Measurements from ENCODE around the gene LRRC8A.
"Not testable (repeated sequence)": the region's sequence is repeated elsewhere in the genome, so short reads cannot be mapped to it uniquely, and the experiment has no call there.

Gene LRRC8A

GRCh38 chr9:128881884-128882676, at the start of gene LRRC8A, which contains the start of gene KYAT1:
LRRC8A (plus strand) TSS chr9:128882133; CDS start chr9:128907165, 25,032 bp downstream.
KYAT1 (minus strand) TSS chr9:128881950; CDS start chr9:128845405, 36,545 bp downstream.
- peak within 1 kb of the TSS; percentile 95 for H3K4me3 Mint-ChIP-seq
- H3K36me3 Mint-ChIP-seq (ENCODE audit: low read depth) = peaks cover 39% of the 10 kb centered on the region
- H3K9me3 Mint-ChIP-seq = no peaks in the 10 kb centered on the region
- peak; percentile 99 for DNase-seq (ENCODE audit: low spot score)
- peaks cover 38% of the 10 kb centered on the region for H3K4me1 Mint-ChIP-seq (ENCODE audit: low read depth)
- H3K27me3 Mint-ChIP-seq (ENCODE audit: low read depth) = no peaks in the 10 kb centered on the region
- H3K27ac Mint-ChIP-seq = peak within 1 kb of the TSS; percentile 96

- Mint-ChIP-seq H3K36me3 (ENCODE audit: low read depth) (peaks cover 12% of the 10 kb centered on the region), H3K9me3 (no peaks in the 10 kb centered on the region), H3K27ac (no peak overlapping the region), H3K4me1 (ENCODE audit: low read depth) (peaks cover 11% of the 10 kb centered on the region), H3K4me3 (no peak overlapping the region), H3K27me3 (ENCODE audit: low read depth) (no peaks in the 10 kb centered on the region)
- no peak for DNase-seq (ENCODE audit: low spot score)
Observed at GRCh38 chr9:128833696-128834095, 48.2 kb upstream of the LRRC8A start.

- Mint-ChIP-seq H3K36me3 (ENCODE audit: low read depth) (peaks cover 9% of the 10 kb centered on the region), H3K9me3 (no peaks in the 10 kb centered on the region), H3K27ac (no peak overlapping the region), H3K27me3 (ENCODE audit: low read depth) (no peaks in the 10 kb centered on the region), H3K4me1 (ENCODE audit: low read depth) (no peaks in the 10 kb centered on the region), H3K4me3 (no peak overlapping the region)
- DNase-seq (ENCODE audit: low spot score) = no peak
Observed at GRCh38 chr9:128835246-128836210, 46.4 kb upstream of the LRRC8A start.

GRCh38 chr9:128836509-128837145, 45.3 kb upstream of the LRRC8A start:
- Mint-ChIP-seq H3K36me3 (ENCODE audit: low read depth) (peaks cover 9% of the 10 kb centered on the region), H3K27ac (no peak overlapping the region), H3K4me3 (no peak overlapping the region), H3K4me1 (ENCODE audit: low read depth) (no peaks in the 10 kb centered on the region), H3K27me3 (ENCODE audit: low read depth) (no peaks in the 10 kb centered on the region), H3K9me3 (no peaks in the 10 kb centered on the region)
- DNase-seq (ENCODE audit: low spot score) = no peak

- H3K27ac Mint-ChIP-seq = no peak overlapping the region
- no peaks in the 10 kb centered on the region for H3K9me3 Mint-ChIP-seq
- H3K27me3 Mint-ChIP-seq (ENCODE audit: low read depth) = no peaks in the 10 kb centered on the region
- H3K4me3 Mint-ChIP-seq = no peak overlapping the region
- peaks cover 8% of the 10 kb centered on the region for H3K36me3 Mint-ChIP-seq (ENCODE audit: low read depth)
- no peaks in the 10 kb centered on the region for H3K4me1 Mint-ChIP-seq (ENCODE audit: low read depth)
- DNase-seq (ENCODE audit: low spot score) = no peak
Observed at GRCh38 chr9:128838338-128838737, 43.6 kb upstream of the LRRC8A start.

- H3K36me3 Mint-ChIP-seq (ENCODE audit: low read depth) = peaks cover 8% of the 10 kb centered on the region
- no peaks in the 10 kb centered on the region for H3K9me3 Mint-ChIP-seq
- no peaks in the 10 kb centered on the region for H3K27me3 Mint-ChIP-seq (ENCODE audit: low read depth)
- no peak for DNase-seq (ENCODE audit: low spot score)
- no peak overlapping the region for H3K27ac Mint-ChIP-seq
- no peaks in the 10 kb centered on the region for H3K4me1 Mint-ChIP-seq (ENCODE audit: low read depth)
- no peak overlapping the region for H3K4me3 Mint-ChIP-seq
Observed at GRCh38 chr9:128840524-128840923, 41.4 kb upstream of the LRRC8A start.

- no peak for DNase-seq (ENCODE audit: low spot score)
- Mint-ChIP-seq H3K36me3 (ENCODE audit: low read depth) (peaks cover 8% of the 10 kb centered on the region), H3K4me3 (no peak overlapping the region), H3K27me3 (ENCODE audit: low read depth) (no peaks in the 10 kb centered on the region), H3K4me1 (ENCODE audit: low read depth) (no peaks in the 10 kb centered on the region), H3K9me3 (no peaks in the 10 kb centered on the region), H3K27ac (no peak overlapping the region)
Observed at GRCh38 chr9:128841694-128842492, 40.0 kb upstream of the LRRC8A start.

GRCh38 chr9:128843171-128843570, 38.8 kb upstream of the LRRC8A start:
- not testable (repeated sequence) for H3K27ac Mint-ChIP-seq; DNase-seq (ENCODE audit: low spot score); H3K4me1 Mint-ChIP-seq (ENCODE audit: low read depth); H3K4me3 Mint-ChIP-seq; H3K9me3 Mint-ChIP-seq; H3K27me3 Mint-ChIP-seq (ENCODE audit: low read depth)
- peaks cover 13% of the 10 kb centered on the region for H3K36me3 Mint-ChIP-seq (ENCODE audit: low read depth)

GRCh38 chr9:128845186-128845931, 36.6 kb upstream of the LRRC8A start:
- H3K9me3 Mint-ChIP-seq = peaks cover 13% of the 10 kb centered on the region
- H3K27me3 Mint-ChIP-seq (ENCODE audit: low read depth) = no peaks in the 10 kb centered on the region
- DNase-seq (ENCODE audit: low spot score) = no peak
- H3K27ac Mint-ChIP-seq = no peak overlapping the region
- no peak overlapping the region for H3K4me3 Mint-ChIP-seq
- H3K4me1 Mint-ChIP-seq (ENCODE audit: low read depth) = no peaks in the 10 kb centered on the region
- peaks cover 15% of the 10 kb centered on the region for H3K36me3 Mint-ChIP-seq (ENCODE audit: low read depth)

- no peaks in the 10 kb centered on the region for H3K4me1 Mint-ChIP-seq (ENCODE audit: low read depth)
- H3K27ac Mint-ChIP-seq = no peak overlapping the region
- no peak for DNase-seq (ENCODE audit: low spot score)
- H3K27me3 Mint-ChIP-seq (ENCODE audit: low read depth) = no peaks in the 10 kb centered on the region
- peaks cover 26% of the 10 kb centered on the region for H3K9me3 Mint-ChIP-seq
- H3K4me3 Mint-ChIP-seq = no peak overlapping the region
- peaks cover 26% of the 10 kb centered on the region for H3K36me3 Mint-ChIP-seq (ENCODE audit: low read depth)
Observed at GRCh38 chr9:128846680-128847030, 35.3 kb upstream of the LRRC8A start.

GRCh38 chr9:128847803-128848202, 34.1 kb upstream of the LRRC8A start:
- Mint-ChIP-seq H3K9me3 (peaks cover 26% of the 10 kb centered on the region), H3K36me3 (ENCODE audit: low read depth) (peaks cover 24% of the 10 kb centered on the region), H3K27ac (no peak overlapping the region), H3K27me3 (ENCODE audit: low read depth) (no peaks in the 10 kb centered on the region), H3K4me3 (no peak overlapping the region), H3K4me1 (ENCODE audit: low read depth) (no peaks in the 10 kb centered on the region)
- no peak for DNase-seq (ENCODE audit: low spot score)

GRCh38 chr9:128851024-128851423, 30.9 kb upstream of the LRRC8A start:
- DNase-seq (ENCODE audit: low spot score); H3K4me1 Mint-ChIP-seq (ENCODE audit: low read depth); H3K27me3 Mint-ChIP-seq (ENCODE audit: low read depth); H3K27ac Mint-ChIP-seq; H3K4me3 Mint-ChIP-seq: not testable (repeated sequence)
- peaks cover 26% of the 10 kb centered on the region for H3K9me3 Mint-ChIP-seq
- peaks cover 23% of the 10 kb centered on the region for H3K36me3 Mint-ChIP-seq (ENCODE audit: low read depth)
